Neutrophil (primary cell): Measurements from ENCODE around the gene IFIH1.

Experiments
- H3K27ac ChIP-seq: fragments of 200-600 bp; sonication (generic); 2 replicates; pipeline ENCODE4 v1.5.1; 2016; ENCODE audit warnings: mild to moderate bottlenecking, moderate library complexity
- H3K27me3 ChIP-seq: fragments of 200-600 bp; sonication (generic); 2 replicates; pipeline ENCODE4 v1.6.0; 2016; ENCODE audit warnings: mild to moderate bottlenecking
- H3K36me3 ChIP-seq: fragments of 200-600 bp; sonication (generic); 2 replicates; pipeline ENCODE4 v1.5.1; 2017
- H3K4me1 ChIP-seq, 2 experiments: fragments of 200-600 bp in 1 of 2; sonication (generic) in 1 of 2; 1 replicate in 1 of 2; 2 replicates in 1 of 2; pipeline versions ENCODE4 v1.5.1 to v1.6.1; 2013 to 2016; ENCODE audit warnings: low read depth in 1 of 2, low read length in 1 of 2, mild to moderate bottlenecking in 1 of 2, moderate library complexity in 1 of 2; ENCODE audit not compliant: control insufficient read depth in 1 of 2, insufficient read depth in 1 of 2
- H3K4me3 ChIP-seq, 2 experiments: fragments of 200-600 bp in 1 of 2; sonication (generic) in 1 of 2; 1 replicate in 1 of 2; 2 replicates in 1 of 2; pipeline ENCODE4 v1.5.1; 2013 to 2016; ENCODE audit warnings: low read depth in 1 of 2, low read length in 1 of 2, mild to moderate bottlenecking in 1 of 2, moderate library complexity in 1 of 2
- H3K9me3 ChIP-seq: fragments of 200-600 bp; sonication (generic); 2 replicates; pipeline ENCODE4 v1.5.1; 2016
- CTCF ChIP-seq: fragments of 200-600 bp; sonication (generic); IDR thresholded peaks from 2 replicates; pipeline ENCODE4 v1.5.1; 2016; ENCODE audit warnings: antibody characterized with exemption

The IFIH1 gene

GRCh38 chr2:162328424-162329157 lies 10.1 kb upstream of the IFIH1 start:
- Histone ChIP-seq H3K27me3 (no peaks in the 10 kb centered on the region), H3K9me3 (no peaks in the 10 kb centered on the region), H3K27ac (peak overlapping the region; percentile 56), H3K36me3 (no peaks in the 10 kb centered on the region), H3K4me3 (no peak overlapping the region), H3K4me1 (peaks cover 12 to 20% of the 10 kb centered on the region in 2 experiments)
- no peak for TF ChIP-seq CTCF

- H3K27ac ChIP-seq, result no peak overlapping the region
- H3K9me3 ChIP-seq, result no peaks in the 10 kb centered on the region
- no peaks in the 10 kb centered on the region for H3K27me3 ChIP-seq
Measured at GRCh38 chr2:162327806-162328205, 9.3 kb upstream of the IFIH1 start.

GRCh38 chr2:162327134-162327769 lies 8.8 kb upstream of the IFIH1 start:
- Histone ChIP-seq H3K4me1 (peaks cover 12 to 20% of the 10 kb centered on the region in 2 experiments), H3K27ac (peak overlapping the region; percentile 19), H3K4me3 (no peak overlapping the region), H3K27me3 (no peaks in the 10 kb centered on the region), H3K36me3 (no peaks in the 10 kb centered on the region), H3K9me3 (no peaks in the 10 kb centered on the region)
- peak; percentile 86 for TF ChIP-seq CTCF

More at GRCh38 chr2:162327806-162328205, 9.3 kb upstream of the IFIH1 start:
- H3K4me1 ChIP-seq, result peaks cover 12 to 20% of the 10 kb centered on the region in 2 experiments
- TF ChIP-seq CTCF, result no peak
- H3K4me3 ChIP-seq, result no peak overlapping the region
- no peaks in the 10 kb centered on the region for H3K36me3 ChIP-seq

- H3K27ac ChIP-seq, result no peak overlapping the region
- no peak overlapping the region for H3K4me3 ChIP-seq
- H3K4me1 ChIP-seq, result peaks cover 12 to 20% of the 10 kb centered on the region in 2 experiments
- H3K36me3 ChIP-seq, result no peaks in the 10 kb centered on the region
- H3K9me3 ChIP-seq, result no peaks in the 10 kb centered on the region
- H3K27me3 ChIP-seq, result no peaks in the 10 kb centered on the region
- TF ChIP-seq CTCF, result no peak
Measured at GRCh38 chr2:162324953-162325352, 6.5 kb upstream of the IFIH1 start.

GRCh38 chr2:162320864-162321517 lies 2.5 kb upstream of the IFIH1 start:
- H3K4me3 ChIP-seq, result no peak overlapping the region
- H3K27ac ChIP-seq, result no peak overlapping the region
- H3K9me3 ChIP-seq, result no peaks in the 10 kb centered on the region
- H3K4me1 ChIP-seq, result peaks cover 28 to 30% of the 10 kb centered on the region in 2 experiments
- no peak for TF ChIP-seq CTCF
- no peaks in the 10 kb centered on the region for H3K27me3 ChIP-seq
- no peaks in the 10 kb centered on the region for H3K36me3 ChIP-seq
